MM.1S (cell line): ENCODE data around the gene TGFBI.

Source experiments
- DNase-seq: peaks from one replicate; pipeline ENCODE4 v3.0.0-alpha.2; 2015
- H2AFZ ChIP-seq: fragments of 300-600 bp; sonication (generic); 2 replicates; pipeline ENCODE4 v1.6.0; 2016; ENCODE audit warnings: antibody characterized with exemption, low read length
- H3F3A ChIP-seq: fragments of 300-600 bp; sonication (generic); 2 replicates; pipeline ENCODE4 v1.6.1; 2016; ENCODE audit warnings: mild to moderate bottlenecking, antibody characterized with exemption, low read length, moderate library complexity, mixed read lengths; ENCODE audit not compliant: insufficient read depth
- H3K27ac ChIP-seq: fragments of 300-600 bp; sonication (generic); 2 replicates; pipeline ENCODE4 v1.5.1; 2016; ENCODE audit warnings: mild to moderate bottlenecking, low read length
- H3K27me3 ChIP-seq: fragments of 300-600 bp; sonication (generic); replicated peaks from 2 replicates; pipeline ENCODE4 v1.6.0; 2016; ENCODE audit warnings: low read length; ENCODE audit not compliant: insufficient read depth
- H3K36me3 ChIP-seq: fragments of 300-600 bp; sonication (generic); replicated peaks from 2 replicates; pipeline ENCODE4 v1.6.1; 2016; ENCODE audit warnings: mild to moderate bottlenecking, low read length, mixed read lengths; ENCODE audit not compliant: insufficient read depth
- H3K4me1 ChIP-seq: fragments of 300-600 bp; sonication (generic); 2 replicates; pipeline ENCODE4 v1.6.1; 2016; ENCODE audit warnings: low read length, mixed read lengths
- H3K4me2 ChIP-seq: fragments of 300-600 bp; sonication (generic); 2 replicates; pipeline ENCODE4 v1.6.0; 2016; ENCODE audit warnings: low read depth, low read length
- H3K4me3 ChIP-seq: fragments of 300-600 bp; sonication (generic); 2 replicates; pipeline ENCODE4 v1.5.1; 2016; ENCODE audit warnings: low read length, mixed read lengths
- H3K79me2 ChIP-seq: fragments of 300-600 bp; sonication (generic); 2 replicates; pipeline ENCODE4 v1.6.1; 2016; ENCODE audit warnings: mixed run types, low read length, mixed read lengths
- H3K9ac ChIP-seq: fragments of 300-600 bp; sonication (generic); 2 replicates; pipeline ENCODE4 v1.6.1; 2016; ENCODE audit warnings: low read length, mixed read lengths
- H3K9me2 ChIP-seq: fragments of 300-600 bp; sonication (generic); replicated peaks from 2 replicates; pipeline ENCODE4 v1.6.1; 2016; ENCODE audit warnings: mild to moderate bottlenecking, low read length, mixed read lengths; ENCODE audit not compliant: insufficient read depth
- H3K9me3 ChIP-seq: fragments of 300-600 bp; sonication (generic); replicated peaks from 2 replicates; pipeline ENCODE4 v1.6.1; 2016; ENCODE audit warnings: mild to moderate bottlenecking, low read length, mixed read lengths; ENCODE audit not compliant: insufficient read depth
- H4K20me1 ChIP-seq: fragments of 300-600 bp; sonication (generic); 2 replicates; pipeline ENCODE4 v1.6.1; 2016; ENCODE audit warnings: mild to moderate bottlenecking, low read length, moderate library complexity, mixed read lengths; ENCODE audit not compliant: insufficient read depth
- CTCF ChIP-seq: fragments of 300-600 bp; sonication (generic); IDR thresholded peaks from 2 replicates; pipeline ENCODE4 v1.5.1; 2016; ENCODE audit warnings: antibody characterized with exemption, low read length, mixed read lengths
- EZH2 ChIP-seq: fragments of 300-600 bp; sonication (generic); optimal IDR thresholded peaks from 2 replicates; pipeline ENCODE3; 2017; ENCODE audit warnings: low read depth, mild to moderate bottlenecking, antibody characterized with exemption, low read length, mixed read lengths
- EZH2phosphoT487 ChIP-seq: fragments of 300-600 bp; sonication (generic); IDR thresholded peaks from 2 replicates; pipeline ENCODE4 v1.6.1; 2018; ENCODE audit warnings: antibody characterized with exemption, low read length

The TGFBI gene

GRCh38 chr5:136013559-136013958 lies 15.2 kb upstream of the TGFBI start:
- no peak overlapping the region for H3K9ac ChIP-seq
- H3K27me3 ChIP-seq = no peaks in the 10 kb centered on the region
- no peaks in the 10 kb centered on the region for H3K9me3 ChIP-seq
- no peak for DNase-seq
- no peak overlapping the region for H2AFZ ChIP-seq
- H3F3A ChIP-seq = no peaks in the 10 kb centered on the region
- H3K4me2 ChIP-seq = no peak overlapping the region
- H4K20me1 ChIP-seq = no peaks in the 10 kb centered on the region
- no peaks in the 10 kb centered on the region for H3K9me2 ChIP-seq
- H3K79me2 ChIP-seq = no peaks in the 10 kb centered on the region
- no peak for TF ChIP-seq CTCF
- no peak overlapping the region for H3K27ac ChIP-seq
- no peaks in the 10 kb centered on the region for H3K36me3 ChIP-seq
- H3K4me1 ChIP-seq = no peaks in the 10 kb centered on the region
- no peak overlapping the region for H3K4me3 ChIP-seq

- Histone ChIP-seq H3F3A (no peaks in the 10 kb centered on the region), H3K36me3 (no peaks in the 10 kb centered on the region), H3K4me2 (no peak overlapping the region), H3K9me3 (no peaks in the 10 kb centered on the region), H3K4me3 (no peak overlapping the region), H3K27me3 (no peaks in the 10 kb centered on the region), H3K4me1 (no peaks in the 10 kb centered on the region), H3K79me2 (no peaks in the 10 kb centered on the region), H4K20me1 (no peaks in the 10 kb centered on the region), H3K9me2 (no peaks in the 10 kb centered on the region), H3K27ac (no peak overlapping the region), H3K9ac (no peak overlapping the region), H2AFZ (no peak overlapping the region)
- TF ChIP-seq EZH2phosphoT487 = no peak
- no peak for TF ChIP-seq CTCF
- no peak for TF ChIP-seq EZH2
- DNase-seq = no peak
Measured at GRCh38 chr5:136014049-136015002, 14.5 kb upstream of the TGFBI start.

- Histone ChIP-seq H3K9me2 (no peaks in the 10 kb centered on the region), H3F3A (no peaks in the 10 kb centered on the region), H3K4me1 (no peaks in the 10 kb centered on the region), H3K27ac (no peak overlapping the region), H2AFZ (no peak overlapping the region), H3K9ac (no peak overlapping the region), H3K79me2 (no peaks in the 10 kb centered on the region), H3K27me3 (no peaks in the 10 kb centered on the region), H3K4me3 (no peak overlapping the region), H3K4me2 (no peak overlapping the region), H3K9me3 (no peaks in the 10 kb centered on the region), H3K36me3 (no peaks in the 10 kb centered on the region), H4K20me1 (no peaks in the 10 kb centered on the region)
- no peak for TF ChIP-seq EZH2phosphoT487
- no peak for TF ChIP-seq EZH2
- no peak for TF ChIP-seq CTCF
- DNase-seq = no peak
Measured at GRCh38 chr5:136015003-136015375, 13.8 kb upstream of the TGFBI start.
